Eye (tissue), 1 donor: ENCODE measurements around the gene POTEB3.
"Not testable (repeated sequence)": the region's sequence is repeated elsewhere in the genome, so short reads cannot be mapped to it uniquely, and the experiment has no call there.

Source experiments
- DNase-seq: peaks from one replicate; pipeline ENCODE4 v3.0.0-alpha.2; 2015

Gene POTEB3

DNA sequence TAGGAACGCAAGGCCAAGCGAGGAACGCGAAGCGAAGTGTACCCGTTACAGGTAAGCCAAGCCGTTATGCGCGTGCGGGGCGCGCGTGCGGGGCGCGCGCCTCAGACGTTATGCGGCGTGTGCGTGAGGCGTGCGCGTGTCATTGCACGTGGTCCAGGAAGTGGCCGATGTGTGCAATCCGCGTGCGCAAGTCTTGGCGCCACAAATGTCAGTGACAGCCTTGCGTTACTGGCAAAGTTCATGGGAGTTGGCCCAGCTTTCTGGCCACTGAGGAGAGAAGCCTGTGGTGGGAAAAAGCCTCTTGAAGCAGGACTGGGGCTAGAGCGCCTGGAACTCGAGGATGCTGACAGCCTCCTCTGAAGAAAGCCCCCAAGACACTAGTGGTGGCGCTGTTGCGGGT lies at the start of gene POTEB3:
Gene POTEB3, minus strand, starts transcription at position 101 of the 400 bp plus-strand sequence. CDS start 488 bp downstream, outside the sequence.
- not testable (repeated sequence) for DNase-seq

GRCh38 chr15:21453683-21454082 lies 13.4 kb upstream of the POTEB3 start:
- DNase-seq, result not testable (repeated sequence)

DNA sequence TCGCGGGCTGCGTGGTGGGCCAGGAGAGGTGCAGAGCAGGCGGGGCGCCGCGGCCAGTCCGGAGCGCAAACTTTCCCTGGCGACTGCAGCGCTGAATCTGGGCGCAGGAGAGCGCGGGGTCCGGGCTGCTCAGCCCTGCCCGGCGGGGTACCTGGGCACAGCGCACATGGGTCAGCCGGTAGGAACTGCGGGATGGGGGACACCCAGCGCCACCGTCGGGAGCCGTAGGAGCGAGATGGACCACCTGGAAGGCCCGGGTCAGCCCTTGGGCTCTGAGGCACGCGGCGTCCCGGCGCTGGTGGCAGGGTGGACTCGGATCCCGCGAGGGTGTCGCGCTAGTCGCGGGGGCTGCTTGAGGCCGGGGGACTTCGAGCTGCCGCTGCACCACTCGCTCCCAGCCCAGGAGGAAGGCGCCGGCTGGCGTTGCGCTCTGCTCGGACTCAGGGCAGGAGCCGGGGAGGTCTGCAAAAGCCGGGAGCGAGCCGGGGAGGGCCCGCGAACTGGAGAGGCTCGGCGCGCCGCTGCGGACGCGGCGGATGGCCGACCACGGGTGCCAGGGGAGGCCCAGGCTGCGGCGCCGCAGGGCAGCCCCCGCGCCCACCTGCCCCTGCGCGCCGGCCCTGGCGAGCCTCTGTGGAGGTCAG lies 11.7 kb upstream of the POTEB3 start:
- DNase-seq, result not testable (repeated sequence)

DNA sequence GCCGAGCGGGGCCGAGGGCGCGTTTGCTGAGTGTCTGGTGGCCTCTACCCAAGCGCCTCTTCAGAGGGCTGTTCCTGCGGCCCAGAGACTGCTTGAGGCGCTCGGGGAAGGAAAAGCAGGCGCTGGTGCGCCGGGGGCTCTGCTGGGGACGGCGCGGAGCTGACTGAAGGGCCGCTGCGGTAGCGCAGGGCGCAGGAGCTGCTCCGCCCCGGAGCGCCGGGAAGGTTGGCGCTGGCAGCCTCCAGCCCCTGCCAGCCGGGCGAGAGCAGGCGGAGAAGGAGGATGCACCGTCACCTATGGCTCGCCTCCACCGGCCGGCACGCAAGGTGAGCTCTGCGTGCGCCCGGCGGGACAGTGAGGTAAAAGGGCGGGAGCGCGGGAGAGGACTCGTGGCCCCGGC lies 11.2 kb upstream of the POTEB3 start:
- DNase-seq, result not testable (repeated sequence)

DNA sequence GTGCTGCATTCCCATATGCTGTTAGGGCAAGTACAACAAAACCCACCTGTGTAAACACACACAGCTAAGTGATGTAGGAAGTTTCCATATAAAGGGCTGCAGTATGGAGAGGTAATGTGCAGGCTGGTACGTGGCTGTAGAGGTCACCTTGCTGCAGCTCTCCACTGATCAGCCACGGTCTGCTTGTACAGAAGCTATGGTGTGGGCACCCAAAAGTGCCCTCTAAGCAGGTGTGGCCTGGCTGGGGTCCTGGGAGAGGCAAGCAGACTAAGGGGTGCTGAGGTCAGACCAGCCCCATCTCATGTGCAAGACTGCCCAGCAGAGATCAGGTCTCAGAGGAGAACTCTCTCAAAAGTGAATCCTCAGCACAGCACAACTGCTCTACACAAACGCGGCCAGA lies 32.9 kb downstream of the POTEB3 start:
- DNase-seq, result not testable (repeated sequence)

- DNase-seq, result not testable (repeated sequence)
Measured at GRCh38 chr15:21401531-21401930, 38.8 kb downstream of the POTEB3 start.

DNA sequence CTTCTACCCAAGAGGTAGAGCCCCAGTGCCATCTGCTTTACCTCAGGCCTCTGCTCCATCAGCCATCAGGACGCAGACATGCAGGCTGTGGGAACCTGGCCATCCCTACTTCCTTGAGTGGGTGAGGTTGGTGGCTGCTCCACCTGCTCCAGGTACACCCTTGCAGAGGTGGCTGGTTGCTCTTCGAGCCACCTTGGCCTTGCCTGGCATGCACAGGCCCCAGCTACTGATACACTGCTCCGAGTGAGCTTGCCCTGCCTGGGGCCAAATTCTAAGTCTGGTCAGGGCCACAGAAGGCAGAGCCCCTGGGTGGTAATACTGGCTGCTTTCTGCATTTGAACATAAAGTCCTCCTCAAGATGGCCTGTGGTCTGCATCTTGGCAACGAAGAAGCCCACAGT lies 41.2 kb downstream of the POTEB3 start:
- DNase-seq, result not testable (repeated sequence)

GRCh38 chr15:21398511-21398910 lies 41.8 kb downstream of the POTEB3 start:
- not testable (repeated sequence) for DNase-seq

DNA sequence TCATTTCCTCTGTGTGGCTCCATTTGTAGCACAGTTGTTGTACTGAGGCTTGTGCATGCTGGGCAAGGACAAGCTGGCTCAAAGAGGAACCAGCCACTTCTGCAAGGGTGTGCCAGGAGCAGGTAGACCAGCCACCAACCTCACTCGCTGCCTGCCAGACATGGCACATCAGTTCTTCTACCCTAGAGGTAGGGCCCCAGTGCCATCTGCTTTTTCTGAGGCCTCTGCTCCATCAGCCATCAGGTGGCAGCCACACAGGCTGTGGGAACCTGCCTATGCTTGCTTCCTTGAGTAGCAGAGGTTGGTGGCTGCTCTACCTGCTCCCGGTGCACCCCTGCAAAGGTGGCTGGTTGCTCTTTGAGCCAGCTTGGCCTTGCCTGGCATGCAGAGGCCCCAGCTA lies 42.6 kb downstream of the POTEB3 start:
- not testable (repeated sequence) for DNase-seq

DNA sequence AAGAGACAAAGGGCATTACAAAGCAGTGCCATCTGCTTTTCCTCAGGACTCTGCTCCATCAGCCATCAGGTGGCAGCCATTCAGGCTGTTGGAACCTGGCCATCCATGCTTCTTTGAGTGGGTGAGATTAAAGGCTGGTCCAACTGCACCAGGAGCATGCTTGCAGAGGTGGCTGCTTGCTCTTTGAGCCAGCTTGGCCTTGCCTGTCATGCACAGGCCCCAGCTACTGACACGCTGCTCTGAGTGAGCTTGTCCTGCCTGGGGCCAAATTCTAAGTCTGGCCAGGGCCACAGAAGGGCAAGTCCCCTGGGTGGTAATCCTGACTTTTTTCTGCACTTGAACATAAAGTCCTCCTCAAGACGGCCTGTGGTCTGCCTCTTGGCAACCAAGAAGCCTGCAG lies 43.1 kb downstream of the POTEB3 start:
- DNase-seq, result not testable (repeated sequence)

GRCh38 chr15:21385961-21386360 lies 54.3 kb downstream of the POTEB3 start:
- not testable (repeated sequence) for DNase-seq

- DNase-seq, result not testable (repeated sequence)
Measured at GRCh38 chr15:21383866-21384485, 56.3 kb downstream of the POTEB3 start.

- DNase-seq, result not testable (repeated sequence)
Measured at GRCh38 chr15:21373682-21374081, 66.6 kb downstream of the POTEB3 start.

GRCh38 chr15:21369177-21369576 lies 71.1 kb downstream of the POTEB3 start:
- not testable (repeated sequence) for DNase-seq

GRCh38 chr15:21368625-21369024 lies 71.7 kb downstream of the POTEB3 start:
- not testable (repeated sequence) for DNase-seq
